HCT116 (cell line): ENCODE measurements around the gene GALNT18. TPM values are rescaled to one million over a fixed set of nuclear protein-coding genes. Genes with fewer than 3 reads are reported as not detected.

ENCODE experiments used
- ATAC-seq: fragments of 200-7000 bp; cut with Tn5 transposase; 2 replicates; pipeline ENCODE4 v1.9.1; 2020; ENCODE audit warnings: mild to moderate bottlenecking, moderate library complexity
- BruUV-seq: library from RNA; stranded (reverse); fragments of 400-500 nt; replicated peaks from 2 replicates; lab custom pipeline; 2021; lab: Mats Ljungman, UMichigan
- CTCF ChIA-PET: fragments of 300-600 bp; sonication (Branson Sonifier 250); formaldehyde crosslinking; loops from one replicate; lab custom pipeline; 2021; ENCODE audit warnings: antibody characterized with exemption; lab: Charles Lee
- POLR2A ChIA-PET: fragments of 300-600, 350-600 bp; sonication (Branson Sonifier 250); formaldehyde crosslinking; loops from one replicate; lab custom pipeline; 2021; ENCODE audit warnings: antibody characterized with exemption; lab: Charles Lee
- RAD21 ChIA-PET, 2 experiments: fragments of 300-600 bp; sonication (Branson Sonifier 250); formaldehyde crosslinking; loops; one replicate each; lab custom pipeline; 2023; ENCODE audit warnings: low total read pairs in 2 of 2; ENCODE audit not compliant: uncharacterized antibody in 2 of 2, unreplicated experiment in 2 of 2, low non-redundant PET in 1 of 2; lab: Charles Lee
- DNase-seq: peaks from one replicate; pipeline ENCODE4 v3.0.0-alpha.2; 2010; ENCODE audit warnings: low read depth, low spot score
- H2AFZ ChIP-seq: fragments of 200-600 bp; shearing (Covaris generic), sonication (generic); 2 replicates; pipeline ENCODE4 v1.6.1; 2017; ENCODE audit warnings: low read depth, mixed run types, mixed read lengths, antibody characterized with exemption, low read length; ENCODE audit not compliant: poor library complexity, severe bottlenecking
- H3K27ac ChIP-seq: 2 replicates; pipeline ENCODE4 v1.5.1; 2012; ENCODE audit warnings: low read depth, low read length
- H3K27me3 ChIP-seq: fragments of 200-600 bp; sonication (generic); 2 replicates; pipeline ENCODE4 v1.6.1; 2016; ENCODE audit warnings: mixed run types, low read length, mixed read lengths; ENCODE audit not compliant: insufficient read depth
- H3K36me3 ChIP-seq, 2 experiments: fragments of 200-500 bp in 1 of 2; fragments of 200-600 bp in 1 of 2; sonication (Bioruptor generic) in 1 of 2; sonication (generic) in 1 of 2; 2 replicates each; pipeline versions ENCODE4 v1.5.1 to v1.6.1; 2014 to 2016; ENCODE audit warnings: low read length in 2 of 2, inconsistent platforms in 1 of 2, mixed read lengths in 1 of 2, mixed run types in 1 of 2; ENCODE audit not compliant: insufficient read depth in 2 of 2, control insufficient read depth in 1 of 2
- H3K4me1 ChIP-seq, 2 experiments: fragments of 200-600 bp in 1 of 2; sonication (generic) in 1 of 2; 2 replicates each; pipeline versions ENCODE4 v1.5.1 to v1.6.1; 2012 to 2017; ENCODE audit warnings: low read length in 2 of 2, inconsistent platforms in 1 of 2, mild to moderate bottlenecking in 1 of 2, mixed read lengths in 1 of 2, mixed run types in 1 of 2, moderate library complexity in 1 of 2; ENCODE audit not compliant: insufficient read depth in 2 of 2, control insufficient read depth in 1 of 2
- H3K4me2 ChIP-seq: fragments of 200-600 bp; sonication (generic); 2 replicates; pipeline ENCODE4 v1.6.1; 2017; ENCODE audit warnings: mixed run types, low read length, mixed read lengths
- H3K4me3 ChIP-seq, 2 experiments: fragments of 200-600 bp in 1 of 2; sonication (generic) in 1 of 2; replicated peaks in 1 of 2; 2 replicates each; pipeline ENCODE4 v1.5.1; 2011 to 2016; ENCODE audit warnings: low read length in 2 of 2, control low read depth in 1 of 2, low read depth in 1 of 2, mild to moderate bottlenecking in 1 of 2, mixed read lengths in 1 of 2, mixed run types in 1 of 2
- H3K79me2 ChIP-seq: fragments of 200-600 bp; sonication (generic); 2 replicates; pipeline ENCODE4 v1.6.1; 2017; ENCODE audit warnings: mild to moderate bottlenecking, mixed run types, low read length, moderate library complexity, mixed read lengths; ENCODE audit not compliant: insufficient read depth
- H3K9ac ChIP-seq: fragments of 200-600 bp; sonication (generic); 2 replicates; pipeline ENCODE4 v1.6.1; 2016; ENCODE audit warnings: low read length, mixed read lengths
- H3K9me2 ChIP-seq: fragments of 200-600 bp; sonication (generic), shearing (Covaris generic); 2 replicates; pipeline ENCODE4 v1.6.1; 2017; ENCODE audit warnings: mixed run types, mild to moderate bottlenecking, moderate library complexity; ENCODE audit not compliant: insufficient read depth
- H3K9me3 ChIP-seq, 2 experiments: fragments of 200-500 bp in 1 of 2; fragments of 200-600 bp in 1 of 2; sonication (Bioruptor generic) in 1 of 2; sonication (generic) in 1 of 2; 2 replicates each; pipeline ENCODE4 v1.6.1; 2014 to 2017; ENCODE audit warnings: low read length in 2 of 2, mixed read lengths in 2 of 2, inconsistent platforms in 1 of 2, low read depth in 1 of 2, mild to moderate bottlenecking in 1 of 2, mixed run types in 1 of 2, moderate library complexity in 1 of 2; ENCODE audit not compliant: control insufficient read depth in 1 of 2, insufficient read depth in 1 of 2
- H4K20me1 ChIP-seq: fragments of 200-600 bp; sonication (generic), shearing (Covaris generic); 2 replicates; pipeline ENCODE4 v1.6.1; 2017; ENCODE audit warnings: mixed run types, mild to moderate bottlenecking, moderate library complexity; ENCODE audit not compliant: insufficient read depth
- POLR2A ChIP-seq: IDR thresholded peaks from 2 replicates; pipeline ENCODE4 v1.7.0; 2011; ENCODE audit warnings: borderline replicate concordance; ENCODE audit not compliant: insufficient read depth, insufficient read length; ENCODE audit errors: extremely low read depth
- POLR2AphosphoS5 ChIP-seq: IDR thresholded peaks from 2 replicates; pipeline ENCODE4 v1.6.1; 2011; ENCODE audit warnings: mild to moderate bottlenecking, low read depth, low read length, moderate library complexity
- REST ChIP-seq: IDR thresholded peaks from 2 replicates; pipeline ENCODE4 v1.6.1; 2012; ENCODE audit warnings: low read depth
- SIN3A ChIP-seq: IDR thresholded peaks from 2 replicates; pipeline ENCODE4 v1.6.1; 2012; ENCODE audit warnings: low read depth
- SP1 ChIP-seq: IDR thresholded peaks from 2 replicates; pipeline ENCODE4 v1.6.1; 2012; ENCODE audit warnings: low read depth
- ZFX ChIP-seq: fragments of 450-650 bp; IDR thresholded peaks from 2 replicates; pipeline ENCODE4 v1.6.1; 2017
- intact Hi-C: fragments of 100-400 bp; cut with micrococcal nuclease; formaldehyde crosslinking; loops from 2 replicates; pipeline ENCODE4 v1.10.0; 2022
- total RNA-seq: library from RNA; stranded (reverse); gene quantifications from one replicate; pipeline ENCODE4 v1.2.1, GENCODE V29; 2021; ENCODE audit not compliant: unreplicated experiment
- TF ChIP-seq, protein P1 (sequence below), 3 experiments: fragments of 200-600 bp in 1 of 3; sonication (generic) in 1 of 3; IDR thresholded peaks in 2 of 3; conservative IDR thresholded peaks in 1 of 3; 2 replicates each; pipeline ENCODE4 v1.5.1; 2012 to 2017; ENCODE audit warnings: low read depth in 2 of 3, low read length in 2 of 3, antibody characterized with exemption in 1 of 3, borderline replicate concordance in 1 of 3, control low read depth in 1 of 3, mild to moderate bottlenecking in 1 of 3, mixed read lengths in 1 of 3, mixed run types in 1 of 3, moderate library complexity in 1 of 3; ENCODE audit not compliant: insufficient read depth in 1 of 3

GALNT18 gene
- total RNA-seq, 1 experiment from 2014 or later = 19.9 TPM

- Histone ChIP-seq H3K9me3 (no peaks in the 10 kb centered on the region), H3K9me2 (no peaks in the 10 kb centered on the region), H3K79me2 (peaks cover 12% of the 10 kb centered on the region; the same call in 1 of the 2 replicates), H3K4me3 (no peak overlapping the region), H3K27me3 (no peaks in the 10 kb centered on the region), H3K4me1 (no peaks in the 10 kb centered on the region), H4K20me1 (no peaks in the 10 kb centered on the region), H2AFZ (no peak overlapping the region), H3K9ac (no peak overlapping the region)
- RAD21 ChIA-PET = no interaction called here
- ATAC-seq = peak; percentile 46; the same call in 1 of the 2 replicates
- intact Hi-C loops = no loop called here
- DNase-seq = no peak
- TF ChIP-seq REST = no peak
- TF ChIP-seq ZFX = no peak
- TF ChIP-seq POLR2AphosphoS5 = no peak
- TF ChIP-seq POLR2A = no peak
- TF ChIP-seq SP1 = no peak
- TF ChIP-seq SIN3A = no peak
- TF ChIP-seq, protein P1, sequence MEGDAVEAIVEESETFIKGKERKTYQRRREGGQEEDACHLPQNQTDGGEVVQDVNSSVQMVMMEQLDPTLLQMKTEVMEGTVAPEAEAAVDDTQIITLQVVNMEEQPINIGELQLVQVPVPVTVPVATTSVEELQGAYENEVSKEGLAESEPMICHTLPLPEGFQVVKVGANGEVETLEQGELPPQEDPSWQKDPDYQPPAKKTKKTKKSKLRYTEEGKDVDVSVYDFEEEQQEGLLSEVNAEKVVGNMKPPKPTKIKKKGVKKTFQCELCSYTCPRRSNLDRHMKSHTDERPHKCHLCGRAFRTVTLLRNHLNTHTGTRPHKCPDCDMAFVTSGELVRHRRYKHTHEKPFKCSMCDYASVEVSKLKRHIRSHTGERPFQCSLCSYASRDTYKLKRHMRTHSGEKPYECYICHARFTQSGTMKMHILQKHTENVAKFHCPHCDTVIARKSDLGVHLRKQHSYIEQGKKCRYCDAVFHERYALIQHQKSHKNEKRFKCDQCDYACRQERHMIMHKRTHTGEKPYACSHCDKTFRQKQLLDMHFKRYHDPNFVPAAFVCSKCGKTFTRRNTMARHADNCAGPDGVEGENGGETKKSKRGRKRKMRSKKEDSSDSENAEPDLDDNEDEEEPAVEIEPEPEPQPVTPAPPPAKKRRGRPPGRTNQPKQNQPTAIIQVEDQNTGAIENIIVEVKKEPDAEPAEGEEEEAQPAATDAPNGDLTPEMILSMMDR (IDR thresholded peaks at IDR 0.05 in 2 of 3, conservative IDR thresholded peaks at IDR 0.05 in 1 of 3; ENCODE audit: borderline replicate concordance in 1 of 3, insufficient read depth in 1 of 3, low read depth in 2 of 3, low read length in 2 of 3) = no peak
- TF ChIP-seq, all 23 proteins: peak for 0
- ChIA-PET CTCF (no interaction called here), POLR2A (no interaction called here)
- no TSS peak for BruUV-seq
- Histone ChIP-seq H3K4me2 (no peak overlapping the region), H3K27ac (no peak overlapping the region), H3K36me3 (no peaks in the 10 kb centered on the region)
Observed at GRCh38 chr11:11545285-11546275, 76.2 kb downstream of the GALNT18 start.
